HG02588 (cell line): Measurements from ENCODE around the gene PSKH1.

Source experiments
- ATAC-seq: cut with Tn5 transposase; IDR thresholded peaks from one replicate; pipeline ENCODE4 v1.9.1; 2021; ENCODE audit warnings: mild to moderate bottlenecking, moderate library complexity; ENCODE audit not compliant: unreplicated experiment

The PSKH1 gene

GRCh38 chr16:67923414-67924116 is 30.5 kb downstream of the PSKH1 start:
- ATAC-seq: no peak

GRCh38 chr16:67924140-67924906 is 31.3 kb downstream of the PSKH1 start:
- no peak for ATAC-seq

- no peak for ATAC-seq
Observed at GRCh38 chr16:67926181-67926750, 33.2 kb downstream of the PSKH1 start.

GRCh38 chr16:67927131-67927941 is 34.3 kb downstream of the PSKH1 start:
- ATAC-seq: no peak

- no peak for ATAC-seq
Observed at GRCh38 chr16:67928147-67928546, 35.1 kb downstream of the PSKH1 start.

GRCh38 chr16:67928561-67929364 is 35.7 kb downstream of the PSKH1 start:
- no peak for ATAC-seq

GRCh38 chr16:67930191-67930590 is 37.1 kb downstream of the PSKH1 start:
- no peak for ATAC-seq

GRCh38 chr16:67930678-67931211 is 37.7 kb downstream of the PSKH1 start:
- ATAC-seq: no peak

GRCh38 chr16:67931712-67932461 is 38.8 kb downstream of the PSKH1 start, which contains the start of gene CTRL:
Gene CTRL, minus strand, starts transcription at chr16:67931862. Its CDS starts 10 bp downstream, at chr16:67931852.
- ATAC-seq: no peak

GRCh38 chr16:67932462-67932840 is 39.4 kb downstream of the PSKH1 start:
- ATAC-seq: no peak

GRCh38 chr16:67933805-67934204 is 40.8 kb downstream of the PSKH1 start:
- ATAC-seq: no peak

GRCh38 chr16:67934306-67935100 is 41.4 kb downstream of the PSKH1 start:
- ATAC-seq: no peak

- ATAC-seq: no peak
Observed at GRCh38 chr16:67935101-67935401, 42.0 kb downstream of the PSKH1 start.

GRCh38 chr16:67935402-67936123 is 42.5 kb downstream of the PSKH1 start:
- ATAC-seq: peak; percentile 77

GRCh38 chr16:67936124-67936879 is 43.2 kb downstream of the PSKH1 start, which contains the start of gene PSMB10:
Gene PSMB10, minus strand, starts transcription at chr16:67936850. Its CDS starts 101 bp downstream, at chr16:67936749.
- ATAC-seq: no peak

- ATAC-seq: peak; percentile 57
Observed at GRCh38 chr16:67936880-67937605, 44.0 kb downstream of the PSKH1 start.
